ENCODE data around the gene LRP1.

Gene LRP1

GRCh38 chr12:57225680-57226210, 97.5 kb downstream of the LRP1 start:
- no peak for DNase-seq (ENCODE audit: insufficient read length, low spot score)
- TF ChIP-seq CTCF (IDR thresholded peaks at IDR 0.05; ENCODE audit: insufficient read depth, missing control alignments), result no peak
- FAIRE-seq, result no peak

GRCh38 chr12:57226588-57227314, 98.5 kb downstream of the LRP1 start:
- FAIRE-seq (no peak), DNase-seq (ENCODE audit: insufficient read length, low spot score) (no peak)
- TF ChIP-seq CTCF (IDR thresholded peaks at IDR 0.05; ENCODE audit: insufficient read depth, missing control alignments), result no peak

GRCh38 chr12:57227315-57228115, 99.2 kb downstream of the LRP1 start:
- FAIRE-seq (no peak), DNase-seq (ENCODE audit: insufficient read length, low spot score) (no peak)

GRCh38 chr12:57229046-57229633, 100.9 kb downstream of the LRP1 start:
- no peak for TF ChIP-seq CTCF (IDR thresholded peaks at IDR 0.05; ENCODE audit: insufficient read depth, missing control alignments)
- DNase-seq (ENCODE audit: insufficient read length, low spot score) (no peak), FAIRE-seq (no peak)

More at GRCh38 chr12:57227315-57228115, 99.2 kb downstream of the LRP1 start:
- no peak for TF ChIP-seq CTCF (IDR thresholded peaks at IDR 0.05; ENCODE audit: insufficient read depth, missing control alignments)

GRCh38 chr12:57229634-57230380, 101.5 kb downstream of the LRP1 start, which contains the start of gene SHMT2:
TSS of gene SHMT2 (plus strand) at chr12:57229711. CDS start at chr12:57229779, 68 bp downstream.
- FAIRE-seq, result peak; percentile 46
- DNase-seq (ENCODE audit: insufficient read length, low spot score), result peak; percentile 98
- no peak for TF ChIP-seq CTCF (IDR thresholded peaks at IDR 0.05; ENCODE audit: insufficient read depth, missing control alignments)

- DNase-seq (ENCODE audit: insufficient read length, low spot score) (no peak), FAIRE-seq (no peak)
- no peak for TF ChIP-seq CTCF (IDR thresholded peaks at IDR 0.05; ENCODE audit: insufficient read depth, missing control alignments)
Observed at GRCh38 chr12:57230381-57231155, 102.3 kb downstream of the LRP1 start.

Measured in D721Med (cell line).